Stomach (tissue), 9 donors: ENCODE measurements around the gene RGS3. TPM values are rescaled to one million over a fixed set of nuclear protein-coding genes. Genes with fewer than 3 reads are reported as not detected.
A peak's percentile ranks its signal among the peaks of the same experiment; 100 is the strongest.

Experiments used
- DNase-seq, 2 donors: peaks; one replicate each; pipeline versions ENCODE4 v3.0.0 to v3.0.0-alpha.2; 2013 to 2019
- H3K27ac ChIP-seq, 5 donors: fragments of 200-600 bp in 4 of 5; sonication (generic) in 4 of 5; one replicate each; pipeline ENCODE4 v1.5.1; 2013 to 2019; ENCODE audit warnings: mild to moderate bottlenecking in 1 of 5, moderate library complexity in 1 of 5
- H3K27me3 ChIP-seq, 3 donors: fragments of 200-600 bp; sonication (generic); one replicate each; pipeline ENCODE4 v1.5.1; 2017 to 2019; ENCODE audit warnings: mixed run types in 1 of 3
- H3K36me3 ChIP-seq, 4 donors: fragments of 200-600 bp; sonication (generic); 1 replicate in 3 of 4; 2 replicates in 1 of 4; pipeline ENCODE4 v1.5.1; 2016 to 2019
- H3K4me1 ChIP-seq, 4 donors: fragments of 200-600 bp; sonication (generic); one replicate each; pipeline ENCODE4 v1.5.1; 2016 to 2019
- H3K4me3 ChIP-seq, 4 donors: fragments of 200-600 bp; sonication (generic) in 3 of 4; one replicate each; pipeline ENCODE4 v1.5.1; 2016 to 2019; ENCODE audit warnings: mild to moderate bottlenecking in 1 of 4
- H3K9me3 ChIP-seq, 4 donors: fragments of 200-600 bp; sonication (generic); one replicate each; pipeline ENCODE4 v1.5.1; 2016 to 2019
- CTCF ChIP-seq, 7 experiments: fragments of 450-650 bp in 4 of 7; fragments of 200-600 bp in 3 of 7; sonication (generic) in 3 of 7; IDR thresholded peaks; one replicate each; pipeline ENCODE4 v1.5.1; 2016 to 2019; ENCODE audit warnings: antibody characterized with exemption in 7 of 7, control low read depth in 2 of 7, mild to moderate bottlenecking in 1 of 7
- EP300 ChIP-seq: sonication (generic); formaldehyde crosslinking; IDR thresholded peaks from one replicate; pipeline ENCODE4 v1.6.1; 2017; ENCODE audit warnings: antibody characterized with exemption
- POLR2A ChIP-seq, 4 donors: fragments of 450-650 bp; IDR thresholded peaks; one replicate each; pipeline ENCODE4 v1.6.1; 2016; ENCODE audit warnings: antibody characterized with exemption in 4 of 4, control low read depth in 2 of 4, mild to moderate bottlenecking in 1 of 4, moderate library complexity in 1 of 4
- POLR2AphosphoS5 ChIP-seq, 3 donors: sonication (generic); formaldehyde crosslinking; IDR thresholded peaks; one replicate each; pipeline ENCODE4 v1.6.1; 2016; ENCODE audit warnings: antibody characterized with exemption in 3 of 3
- WGBS, 5 donors: extraction: QIAGEN DNeasy Blood & Tissue Kit in 3 of 5; methylation state at CpG; one replicate each; pipeline versions ENCODE4 v1.1.5 to v1.1.7; 2013 to 2018; 5-methylcytosine and 5-hydroxymethylcytosine counted together
- intact Hi-C: fragments of 100-400 bp; cut with DNase I; formaldehyde crosslinking; loops from one replicate; pipeline ENCODE4 v1.15.1; 2023; ENCODE audit warnings: low total_unique reads
- polyA plus RNA-seq, 3 donors: library from polyadenylated mRNA; stranded (reverse); fragments of 200-250 nt; gene quantifications; one replicate each; pipeline ENCODE4 v1.2.3, GENCODE V29; 2013
- total RNA-seq, 5 donors: library from RNA; depleted of rRNA; stranded (reverse); fragments of >200 nt; gene quantifications; one replicate each; pipeline versions ENCODE4 v1.1.0 to v1.2.3, GENCODE V29; 2014 to 2016
- donor health status: healthy with polysubstance abuse.
- donor health status: Bipolar disorder and iron deficiency.
- donor health status: healthy.

RGS3 gene
- total and polyA plus RNA-seq, 8 donors: 26.6 to 71.4 (median 35.7) TPM

DNA sequence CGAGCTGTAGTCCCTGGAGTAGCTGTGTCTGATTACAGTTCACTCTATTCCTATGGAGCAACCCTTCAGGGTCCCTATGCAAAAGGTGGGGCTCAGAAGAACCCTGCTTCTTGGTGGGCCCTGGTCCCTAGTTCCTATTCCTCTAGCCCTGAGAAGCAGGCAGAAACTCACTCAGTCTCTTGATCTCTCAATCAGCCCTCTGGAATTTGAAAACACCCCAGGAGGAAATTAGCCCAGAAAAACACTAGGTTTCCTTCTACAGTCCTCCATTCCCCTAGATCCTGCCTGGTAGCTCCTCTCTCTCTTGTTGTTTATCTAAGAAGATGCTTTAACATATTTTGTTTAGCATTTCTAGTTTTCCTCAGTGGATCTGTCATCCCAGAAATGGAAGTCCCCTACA lies 7.6 kb downstream of the RGS3 start:
- peaks cover 0 to 31% (median 15%) of the 10 kb centered on the region in 4 donors for H3K4me1 ChIP-seq
- intact Hi-C loops: no loop called here
- H3K4me3 ChIP-seq: no peak overlapping the region
- no peaks in the 10 kb centered on the region for H3K36me3 ChIP-seq
- no peak for TF ChIP-seq CTCF (IDR thresholded peaks at IDR 0.05)
- no peak for TF ChIP-seq EP300
- TF ChIP-seq POLR2AphosphoS5 (IDR thresholded peaks at IDR 0.05): no peak
- TF ChIP-seq POLR2A (IDR thresholded peaks at IDR 0.05): no peak
- 55 to 82% (median 81%) methylated on average over 1 of the region's 1 CpG for WGBS, 5 donors
- no peak overlapping the region for H3K27ac ChIP-seq
- H3K9me3 ChIP-seq: no peaks in the 10 kb centered on the region
- H3K27me3 ChIP-seq: no peaks in the 10 kb centered on the region
- DNase-seq: no peak

GRCh38 chr9:113471566-113471965 lies 8.0 kb downstream of the RGS3 start:
- no peaks in the 10 kb centered on the region for H3K9me3 ChIP-seq
- DNase-seq: no peak
- H3K27ac ChIP-seq: no peak overlapping the region
- no peaks in the 10 kb centered on the region for H3K27me3 ChIP-seq
- 88 to 96% (median 93%) methylated on average over 6 of the region's 6 CpGs for WGBS, 5 donors
- intact Hi-C loops: no loop called here
- H3K4me3 ChIP-seq: no peak overlapping the region
- no peak for TF ChIP-seq CTCF (IDR thresholded peaks at IDR 0.05)
- no peak for TF ChIP-seq POLR2A (IDR thresholded peaks at IDR 0.05)
- TF ChIP-seq POLR2AphosphoS5 (IDR thresholded peaks at IDR 0.05): no peak
- no peak for TF ChIP-seq EP300
- no peaks in the 10 kb centered on the region for H3K36me3 ChIP-seq
- H3K4me1 ChIP-seq: peaks cover 2 to 34% (median 14%) of the 10 kb centered on the region in 4 donors

DNA sequence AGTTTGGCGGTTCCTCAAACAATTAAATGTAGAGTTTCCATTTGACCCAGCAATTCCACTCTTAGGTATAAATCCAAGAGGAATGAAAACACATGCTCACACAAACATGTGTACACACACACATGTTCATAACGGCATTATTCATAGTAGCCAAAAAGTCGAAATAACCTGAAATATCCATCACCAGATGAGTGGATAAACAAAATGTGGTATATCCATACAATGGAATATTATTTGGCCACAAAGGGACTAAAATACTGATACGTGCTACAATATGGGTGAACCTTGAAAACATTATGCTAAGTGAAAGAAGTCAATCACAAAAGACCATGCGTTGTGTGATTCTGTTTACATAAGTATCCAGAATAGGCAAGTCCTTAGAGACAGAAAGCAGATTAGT lies 8.7 kb downstream of the RGS3 start:
- no peaks in the 10 kb centered on the region for H3K9me3 ChIP-seq
- no peak for DNase-seq
- WGBS, 5 donors: 95 to 98% (median 96%) methylated on average over 5 of the region's 5 CpGs
- peaks cover 5 to 41% (median 16%) of the 10 kb centered on the region in 4 donors for H3K4me1 ChIP-seq
- H3K36me3 ChIP-seq: no peaks in the 10 kb centered on the region
- TF ChIP-seq CTCF (IDR thresholded peaks at IDR 0.05) (no peak), EP300 (no peak), POLR2A (IDR thresholded peaks at IDR 0.05) (no peak), POLR2AphosphoS5 (IDR thresholded peaks at IDR 0.05) (no peak)
- intact Hi-C loops: no loop called here
- H3K27ac ChIP-seq: no peak overlapping the region
- no peak overlapping the region for H3K4me3 ChIP-seq
- no peaks in the 10 kb centered on the region for H3K27me3 ChIP-seq

- TF ChIP-seq POLR2AphosphoS5 (IDR thresholded peaks at IDR 0.05) (no peak), CTCF (IDR thresholded peaks at IDR 0.05) (no peak), POLR2A (IDR thresholded peaks at IDR 0.05) (no peak), EP300 (no peak)
- Histone ChIP-seq H3K36me3 (no peaks in the 10 kb centered on the region), H3K27ac (peak overlapping the region in 2 of 5 donors; percentile 11 to 69), H3K4me1 (peaks cover 5 to 53% (median 22%) of the 10 kb centered on the region in 4 donors), H3K4me3 (no peak overlapping the region), H3K9me3 (no peaks in the 10 kb centered on the region), H3K27me3 (no peaks in the 10 kb centered on the region)
- DNase-seq: peak in 1 of 2 donors; percentile 76
- intact Hi-C loops: no loop called here
- 72 to 87% (median 77%) methylated on average over 8 of the region's 8 CpGs for WGBS, 5 donors
Measured at GRCh38 chr9:113474360-113475028, 11.0 kb downstream of the RGS3 start.
